ENCODE data around the gene MAN2B2. TPM values are rescaled to one million over a fixed set of nuclear protein-coding genes. Genes with fewer than 3 reads are reported as not detected.

The MAN2B2 gene
- total and polyA plus RNA-seq, 12 donors: 6.0 to 27.1 (median 18.2) TPM

- 94 to 95% methylated on average over 9 of the region's 9 CpGs for WGBS, 2 donors
- intact Hi-C loops (cut with DNase I): no loop called here
- Histone ChIP-seq H3K4me3 (no peak overlapping the region), H3K9me3 (no peaks in the 10 kb centered on the region), H3K27ac (no peak overlapping the region), H3K4me1 (peaks cover 0 to 6% (median 5%) of the 10 kb centered on the region in 9 donors), H3K36me3 (no peaks in the 10 kb centered on the region), H3K27me3 (no peaks in the 10 kb centered on the region)
- TF ChIP-seq, protein P1, sequence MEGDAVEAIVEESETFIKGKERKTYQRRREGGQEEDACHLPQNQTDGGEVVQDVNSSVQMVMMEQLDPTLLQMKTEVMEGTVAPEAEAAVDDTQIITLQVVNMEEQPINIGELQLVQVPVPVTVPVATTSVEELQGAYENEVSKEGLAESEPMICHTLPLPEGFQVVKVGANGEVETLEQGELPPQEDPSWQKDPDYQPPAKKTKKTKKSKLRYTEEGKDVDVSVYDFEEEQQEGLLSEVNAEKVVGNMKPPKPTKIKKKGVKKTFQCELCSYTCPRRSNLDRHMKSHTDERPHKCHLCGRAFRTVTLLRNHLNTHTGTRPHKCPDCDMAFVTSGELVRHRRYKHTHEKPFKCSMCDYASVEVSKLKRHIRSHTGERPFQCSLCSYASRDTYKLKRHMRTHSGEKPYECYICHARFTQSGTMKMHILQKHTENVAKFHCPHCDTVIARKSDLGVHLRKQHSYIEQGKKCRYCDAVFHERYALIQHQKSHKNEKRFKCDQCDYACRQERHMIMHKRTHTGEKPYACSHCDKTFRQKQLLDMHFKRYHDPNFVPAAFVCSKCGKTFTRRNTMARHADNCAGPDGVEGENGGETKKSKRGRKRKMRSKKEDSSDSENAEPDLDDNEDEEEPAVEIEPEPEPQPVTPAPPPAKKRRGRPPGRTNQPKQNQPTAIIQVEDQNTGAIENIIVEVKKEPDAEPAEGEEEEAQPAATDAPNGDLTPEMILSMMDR (IDR thresholded peaks at IDR 0.05): no peak
- DNase-seq: no peak
- ATAC-seq: no peak
These were observed 59.8 kb downstream of the MAN2B2 start for GRCh38 chr4:6634746-6635145.

DNA sequence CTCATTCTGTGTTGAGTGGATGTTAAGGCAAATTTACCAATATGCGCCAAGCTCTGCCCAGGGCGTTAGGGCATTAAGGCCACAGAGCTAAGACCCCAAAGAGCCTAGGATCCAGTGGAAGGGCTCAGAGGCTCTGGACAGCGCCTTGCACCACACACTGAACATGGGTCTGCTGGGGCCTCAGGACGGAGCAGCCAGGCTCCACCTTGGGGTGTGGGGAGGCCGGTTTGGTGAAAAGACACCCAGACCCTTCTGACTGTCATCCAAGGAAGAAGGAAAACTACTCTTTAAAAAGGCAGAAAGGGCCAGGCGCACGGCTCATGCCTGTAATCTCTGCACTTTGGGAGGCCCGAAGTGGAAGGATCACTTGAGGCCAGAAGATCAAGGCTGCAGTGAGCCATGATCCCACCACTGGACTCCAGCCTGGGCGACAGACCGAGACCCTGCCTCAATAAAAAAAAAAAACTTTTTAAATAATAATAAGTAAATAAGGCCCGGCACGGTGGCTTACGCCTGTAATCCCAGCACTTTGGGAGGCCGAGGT is 64.2 kb downstream of the MAN2B2 start:
- peak overlapping the region in 1 of 10 donors; percentile 84 for H3K4me3 ChIP-seq
- H3K36me3 ChIP-seq: peaks cover 0 to 25% (median 15%) of the 10 kb centered on the region in 9 donors
- DNase-seq (no peak), ATAC-seq (no peak)
- intact Hi-C loops (cut with DNase I): no loop called here
- H3K9me3 ChIP-seq: no peaks in the 10 kb centered on the region
- WGBS, 2 donors: 96% methylated on average over 14 of the region's 14 CpGs
- no peak overlapping the region for H3K27ac ChIP-seq
- TF ChIP-seq, protein P1 (IDR thresholded peaks at IDR 0.05): no peak
- peaks cover 14 to 39% (median 34%) of the 10 kb centered on the region in 9 donors for H3K4me1 ChIP-seq
- H3K27me3 ChIP-seq: no peaks in the 10 kb centered on the region

- 0 to 1% methylated on average over 90 of the region's 90 CpGs for WGBS, 2 donors
- Histone ChIP-seq H3K4me1 (peaks cover 14 to 40% (median 34%) of the 10 kb centered on the region in 9 donors), H3K4me3 (peak within 1 kb of the TSS; percentile 74 to 96 (median 86)), H3K36me3 (peaks cover 0 to 25% (median 15%) of the 10 kb centered on the region in 9 donors), H3K27ac (peak within 1 kb of the TSS; percentile 86 to 93 (median 90)), H3K9me3 (no peaks in the 10 kb centered on the region), H3K27me3 (no peaks in the 10 kb centered on the region)
- TF ChIP-seq, protein P1 (IDR thresholded peaks at IDR 0.05): no peak
- ATAC-seq (peak; percentile 92 to 97 (median 96)), DNase-seq (peak; percentile 94 to 96)
- intact Hi-C loops (cut with DNase I): loop anchor here in 8 of 10 donors (1.0 to 10.0 kb wide), 8 partner anchors 33 to 142 kb away; partner anchors contain the start of genes MRFAP1L1 (in 8 of the 8), BLOC1S4 (in 1 of the 8), KIAA0232 (in 1 of the 8) and MAN2B2 (in 1 of the 8)
These were observed 65.5 kb downstream of the MAN2B2 start, which contains the start of gene MRFAP1 for GRCh38 chr4:6640292-6641163. MRFAP1 (plus strand) TSS chr4:6640685; CDS start chr4:6640863, 178 bp downstream.
